ENCODE results near the gene PINK1.

Gene PINK1

GRCh38 chr1:20641975-20642374 lies 8.7 kb downstream of the PINK1 start (continued):
- TF ChIP-seq IKZF3 (tag by site-specific recombination; IDR thresholded peaks at IDR 0.05), result no peak
- no peak for TF ChIP-seq GLIS1 (tag by site-specific recombination; IDR thresholded peaks at IDR 0.05)
- no peak for TF ChIP-seq ZNF621 (tag by site-specific recombination; IDR thresholded peaks at IDR 0.05)
- TF ChIP-seq ZNF211 (tag by site-specific recombination; IDR thresholded peaks at IDR 0.05; ENCODE audit: low read depth), result no peak
- no peak for TF ChIP-seq GLIS2 (tag by site-specific recombination; IDR thresholded peaks at IDR 0.05)
- no peak for TF ChIP-seq ZBTB10 (tag by site-specific recombination; IDR thresholded peaks at IDR 0.05)
- TF ChIP-seq ZNF571 (tag by site-specific recombination; IDR thresholded peaks at IDR 0.05), result no peak
- no peak for TF ChIP-seq ZNF274 (IDR thresholded peaks at IDR 0.05; ENCODE audit: low read length)
- no peak for TF ChIP-seq ZNF274 (tag by site-specific recombination; IDR thresholded peaks at IDR 0.05; ENCODE audit: borderline replicate concordance)
- TF ChIP-seq, protein P1, sequence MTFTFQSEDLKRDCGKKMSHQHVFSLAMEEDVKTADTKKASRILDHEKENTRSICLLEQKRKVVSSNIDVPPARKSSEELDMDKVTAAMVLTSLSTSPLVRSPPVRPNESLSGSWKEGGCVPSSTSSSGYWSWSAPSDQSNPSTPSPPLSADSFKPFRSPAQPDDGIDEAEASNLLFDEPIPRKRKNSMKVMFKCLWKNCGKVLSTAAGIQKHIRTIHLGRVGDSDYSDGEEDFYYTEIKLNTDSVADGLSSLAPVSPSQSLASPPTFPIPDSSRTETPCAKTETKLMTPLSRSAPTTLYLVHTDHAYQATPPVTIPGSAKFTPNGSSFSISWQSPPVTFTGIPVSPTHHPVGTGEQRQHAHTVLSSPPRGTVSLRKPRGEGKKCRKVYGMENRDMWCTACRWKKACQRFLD (tag by site-specific recombination; IDR thresholded peaks at IDR 0.05), result no peak
- TF ChIP-seq ZNF544 (tag by site-specific recombination; IDR thresholded peaks at IDR 0.05), result no peak
- no peak for TF ChIP-seq ZNF23 (tag by site-specific recombination; IDR thresholded peaks at IDR 0.05; ENCODE audit: borderline replicate concordance)
- TF ChIP-seq ZBTB8A (tag by site-specific recombination; IDR thresholded peaks at IDR 0.05), result no peak
- no peak for TF ChIP-seq ZNF311 (tag by site-specific recombination; IDR thresholded peaks at IDR 0.05; ENCODE audit: borderline replicate concordance)
- TF ChIP-seq ZNF184 (tag by site-specific recombination; IDR thresholded peaks at IDR 0.05), result no peak

GRCh38 chr1:20643080-20643479 lies 9.8 kb downstream of the PINK1 start:
- Histone ChIP-seq H3K27ac (ENCODE audit: extremely low read depth, low read depth, low read length) (no peak overlapping the region), H3K36me3 (ENCODE audit: control insufficient read depth in 2 of 2, insufficient read depth in 1 of 2, low read length in 2 of 2) (peaks cover 8 to 87% of the 10 kb centered on the region in 2 experiments), H3K9me3 (ENCODE audit: control insufficient read depth, insufficient read depth, low read depth, low read length) (no peaks in the 10 kb centered on the region), H3K4me3 (ENCODE audit: low read depth, low read length) (no peak overlapping the region), H3K4me1 (ENCODE audit: control insufficient read depth, insufficient read depth, low read length) (no peaks in the 10 kb centered on the region)
- CTCF ChIA-PET, result interaction anchor here (0.6 to 6.1 kb wide), 4 partner anchors 10 to 85 kb away, joined by 3 to 60 read pairs (median 10); partner anchors contain the start of gene PINK1
- POLR2A ChIA-PET, result interaction anchor here (0.6 to 1.0 kb wide), 2 partner anchors 9 to 69 kb away, joined by 3 read pairs; no protein-coding TSS in a partner anchor
- TF ChIP-seq ZNF792 (tag by site-specific recombination; IDR thresholded peaks at IDR 0.05), result no peak
- no peak for TF ChIP-seq ZNF560 (tag by site-specific recombination; IDR thresholded peaks at IDR 0.05; ENCODE audit: borderline replicate concordance)
- TF ChIP-seq, protein P2, sequence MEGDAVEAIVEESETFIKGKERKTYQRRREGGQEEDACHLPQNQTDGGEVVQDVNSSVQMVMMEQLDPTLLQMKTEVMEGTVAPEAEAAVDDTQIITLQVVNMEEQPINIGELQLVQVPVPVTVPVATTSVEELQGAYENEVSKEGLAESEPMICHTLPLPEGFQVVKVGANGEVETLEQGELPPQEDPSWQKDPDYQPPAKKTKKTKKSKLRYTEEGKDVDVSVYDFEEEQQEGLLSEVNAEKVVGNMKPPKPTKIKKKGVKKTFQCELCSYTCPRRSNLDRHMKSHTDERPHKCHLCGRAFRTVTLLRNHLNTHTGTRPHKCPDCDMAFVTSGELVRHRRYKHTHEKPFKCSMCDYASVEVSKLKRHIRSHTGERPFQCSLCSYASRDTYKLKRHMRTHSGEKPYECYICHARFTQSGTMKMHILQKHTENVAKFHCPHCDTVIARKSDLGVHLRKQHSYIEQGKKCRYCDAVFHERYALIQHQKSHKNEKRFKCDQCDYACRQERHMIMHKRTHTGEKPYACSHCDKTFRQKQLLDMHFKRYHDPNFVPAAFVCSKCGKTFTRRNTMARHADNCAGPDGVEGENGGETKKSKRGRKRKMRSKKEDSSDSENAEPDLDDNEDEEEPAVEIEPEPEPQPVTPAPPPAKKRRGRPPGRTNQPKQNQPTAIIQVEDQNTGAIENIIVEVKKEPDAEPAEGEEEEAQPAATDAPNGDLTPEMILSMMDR (tag by site-specific recombination; IDR thresholded peaks at IDR 0.05), result no peak
- no peak for TF ChIP-seq ZIC2 (tag by site-specific recombination; IDR thresholded peaks at IDR 0.05)
- TF ChIP-seq ZNF184 (tag by site-specific recombination; IDR thresholded peaks at IDR 0.05), result no peak
- no peak for TF ChIP-seq ZNF830 (tag by site-specific recombination; IDR thresholded peaks at IDR 0.05; ENCODE audit: low read depth)
- no peak for TF ChIP-seq SP2 (tag by site-specific recombination; IDR thresholded peaks at IDR 0.05)
- no peak for TF ChIP-seq ZBTB11 (tag by site-specific recombination; conservative IDR thresholded peaks at IDR 0.05; ENCODE audit: low read depth)
- TF ChIP-seq ZNF223 (tag by site-specific recombination; IDR thresholded peaks at IDR 0.05), result no peak
- TF ChIP-seq KLF9 (tag by site-specific recombination; IDR thresholded peaks at IDR 0.05; ENCODE audit: low read depth), result no peak
- no peak for TF ChIP-seq KLF16 (tag by site-specific recombination; IDR thresholded peaks at IDR 0.05)
- TF ChIP-seq ZNF544 (tag by site-specific recombination; IDR thresholded peaks at IDR 0.05), result no peak
- no peak for TF ChIP-seq ZNF558 (tag by site-specific recombination; IDR thresholded peaks at IDR 0.05)
- TF ChIP-seq ZNF580 (tag by site-specific recombination; IDR thresholded peaks at IDR 0.05), result no peak
- TF ChIP-seq KLF8 (tag by site-specific recombination; IDR thresholded peaks at IDR 0.05), result no peak
- TF ChIP-seq ZNF248 (tag by site-specific recombination; IDR thresholded peaks at IDR 0.05), result no peak
- no peak for TF ChIP-seq TCF7L2 (IDR thresholded peaks at IDR 0.05; ENCODE audit: borderline replicate concordance, low read depth, low read length)
- TF ChIP-seq ZNF211 (tag by site-specific recombination; IDR thresholded peaks at IDR 0.05; ENCODE audit: low read depth), result no peak

All from HEK293 (cell line).